Small intestine (tissue), 7 donors: ENCODE data around the gene GP9. TPM values are rescaled to one million over a fixed set of nuclear protein-coding genes. Genes with fewer than 3 reads are reported as not detected.
"Not testable (repeated sequence)": the region's sequence is repeated elsewhere in the genome, so short reads cannot be mapped to it uniquely, and the experiment has no call there.

Experiments used
- DNase-seq, 2 donors: peaks; one replicate each; pipeline versions ENCODE4 v3.0.0 to v3.0.0-alpha.2; 2013
- FAIRE-seq: peaks from 2 replicates; lab custom pipeline; 2012; peaks lifted over from hg19 to GRCh38; lab: Jason Lieb, UNC
- H3K27ac ChIP-seq, 3 donors: one replicate each; pipeline ENCODE4 v1.5.1; 2013; ENCODE audit warnings: low read length in 2 of 3, mild to moderate bottlenecking in 2 of 3, control low read depth in 1 of 3, inconsistent platforms in 1 of 3, low read depth in 1 of 3, moderate library complexity in 1 of 3
- H3K27me3 ChIP-seq, 3 donors: one replicate each; pipeline ENCODE4 v1.6.1; 2013; ENCODE audit warnings: low read length in 3 of 3, inconsistent platforms in 1 of 3; ENCODE audit not compliant: control insufficient read depth in 3 of 3, insufficient read depth in 3 of 3
- H3K36me3 ChIP-seq, 3 donors: one replicate each; pipeline ENCODE4 v1.6.1; 2013; ENCODE audit warnings: low read length in 3 of 3, inconsistent platforms in 1 of 3, low read depth in 1 of 3, mild to moderate bottlenecking in 1 of 3, moderate library complexity in 1 of 3; ENCODE audit not compliant: control insufficient read depth in 3 of 3, insufficient read depth in 2 of 3
- H3K4me1 ChIP-seq, 3 donors: one replicate each; pipeline ENCODE4 v1.6.1; 2013; ENCODE audit warnings: low read length in 2 of 3, inconsistent platforms in 1 of 3, low read depth in 1 of 3, mild to moderate bottlenecking in 1 of 3, moderate library complexity in 1 of 3; ENCODE audit not compliant: control insufficient read depth in 3 of 3, insufficient read depth in 2 of 3
- H3K4me3 ChIP-seq, 3 donors: one replicate each; pipeline ENCODE4 v1.5.1; 2013; ENCODE audit warnings: low read length in 3 of 3, control low read depth in 1 of 3, inconsistent platforms in 1 of 3, low read depth in 1 of 3, mild to moderate bottlenecking in 1 of 3, moderate library complexity in 1 of 3
- H3K9me3 ChIP-seq, 2 donors: one replicate each; pipeline ENCODE4 v1.6.1; 2013; ENCODE audit warnings: low read depth in 1 of 2, low read length in 1 of 2; ENCODE audit not compliant: control insufficient read depth in 2 of 2, insufficient read depth in 1 of 2
- WGBS, 3 donors: extraction: QIAGEN DNeasy Blood & Tissue Kit; methylation state at CpG; one replicate each; pipeline ENCODE4 v1.1.7; 2013; 5-methylcytosine and 5-hydroxymethylcytosine counted together
- polyA plus RNA-seq, 4 donors: library from polyadenylated mRNA; stranded (reverse) in 3 of 4; unstranded in 1 of 4; fragments of 200-250 nt in 3 of 4; fragments of 120-200 nt in 1 of 4; gene quantifications; one replicate each; pipeline versions ENCODE4 v1.2.1 to v1.2.3, GENCODE V29; 2013
- donor health status: healthy with polysubstance abuse.
- donor health status: control.
- donor health status: control.
- donor health status: Bipolar disorder and iron deficiency.
- donor health status: healthy.

Gene GP9
- polyA plus RNA-seq, 4 donors: 0.06 to 0.18 TPM; not detected in 2

- DNase-seq, FAIRE-seq, H3K9me3 ChIP-seq, H3K4me1 ChIP-seq, H3K4me3 ChIP-seq, H3K27me3 ChIP-seq, H3K27ac ChIP-seq: not testable (repeated sequence)
- H3K36me3 ChIP-seq: peaks cover 0 to 38% (median 3%) of the 10 kb centered on the region in 3 donors
- 92 to 96% (median 96%) methylated on average over 10 of the region's 10 CpGs for WGBS, 3 donors
These were observed 50.6 kb downstream of the GP9 start for GRCh38 chr3:129111076-129111780.

Other genes with a start within 250 kb of the GP9 start
- gene ACAD9, start 181.2 kb upstream of the GP9 start, polyA plus RNA-seq: 10 to 100 TPM; 17.3 to 30.7 (median 25.0) TPM
- gene CFAP92, start 66.7 kb upstream of the GP9 start, polyA plus RNA-seq: under 1 TPM in 2 of 4 donors, not detected in 2; 0.68 to 0.78 TPM
- 1 to 10 TPM in 3 of 4 donors, not detected in 1; 1.6 to 3.7 (median 3.1) TPM for gene EFCC1, start 59.5 kb upstream of the GP9 start, polyA plus RNA-seq
- gene RAB43, start 61.0 kb downstream of the GP9 start, polyA plus RNA-seq: 10 to 100 TPM in 1 of 4 donors, 1 to 10 TPM in 3; 3.4 to 15.0 (median 6.8) TPM
- 10 to 100 TPM; 11.2 to 27.7 (median 23.8) TPM for gene ISY1, start 100.3 kb downstream of the GP9 start, polyA plus RNA-seq
- gene CNBP, start 123.1 kb downstream of the GP9 start, polyA plus RNA-seq: 100 to 1,000 TPM; 256 to 424 (median 325) TPM
- 100 to 1,000 TPM; 112 to 145 (median 135) TPM for gene COPG1, start 188.8 kb downstream of the GP9 start, polyA plus RNA-seq
- gene HMCES, start 218.1 kb downstream of the GP9 start, polyA plus RNA-seq: 10 to 100 TPM; 28.9 to 35.3 (median 34.5) TPM